HG03280 (cell line): ENCODE measurements around the gene HOXC6.
A peak's percentile ranks its signal among the peaks of the same experiment; 100 is the strongest.

Source experiments
- ATAC-seq: cut with Tn5 transposase; IDR thresholded peaks from one replicate; pipeline ENCODE4 v1.9.1; 2021; ENCODE audit warnings: mild to moderate bottlenecking, moderate library complexity; ENCODE audit not compliant: unreplicated experiment

Gene HOXC6

GRCh38 chr12:53989227-53990113 lies 38.8 kb upstream of the HOXC6 start:
- peak; percentile 47 for ATAC-seq

- ATAC-seq, result no peak
These were observed 37.7 kb upstream of the HOXC6 start for GRCh38 chr12:53990311-53991076.

GRCh38 chr12:53991077-53991460 lies 37.2 kb upstream of the HOXC6 start:
- no peak for ATAC-seq

- no peak for ATAC-seq
These were observed 35.8 kb upstream of the HOXC6 start for GRCh38 chr12:53992377-53992889.

GRCh38 chr12:53993162-53994008 lies 34.9 kb upstream of the HOXC6 start:
- no peak for ATAC-seq

- no peak for ATAC-seq
These were observed 34.3 kb upstream of the HOXC6 start for GRCh38 chr12:53994009-53994263.

GRCh38 chr12:53994264-53995001 lies 33.8 kb upstream of the HOXC6 start:
- ATAC-seq, result no peak

GRCh38 chr12:53995002-53995377 lies 33.2 kb upstream of the HOXC6 start:
- ATAC-seq, result no peak

GRCh38 chr12:53995378-53996239 lies 32.6 kb upstream of the HOXC6 start:
- no peak for ATAC-seq

- ATAC-seq, result no peak
These were observed 31.7 kb upstream of the HOXC6 start for GRCh38 chr12:53996240-53997203.

- ATAC-seq, result no peak
These were observed 30.8 kb upstream of the HOXC6 start for GRCh38 chr12:53997204-53998109.

GRCh38 chr12:53998110-53998899 lies 29.9 kb upstream of the HOXC6 start:
- no peak for ATAC-seq

- ATAC-seq, result no peak
These were observed 29.4 kb upstream of the HOXC6 start for GRCh38 chr12:53998900-53999236.

GRCh38 chr12:53999559-54000115 lies 28.6 kb upstream of the HOXC6 start:
- ATAC-seq, result no peak

- no peak for ATAC-seq
These were observed 27.8 kb upstream of the HOXC6 start, which contains the start of gene HOXC9 for GRCh38 chr12:54000116-54001114. Gene HOXC9 (plus strand): TSS chr12:54000161. CDS start chr12:54000189, 28 bp downstream.
